Adrenal gland (tissue), 5 donors: ENCODE data around the gene SCN2B.

Source experiments
- POLR2A ChIP-seq, 2 donors: fragments of 450-650 bp; IDR thresholded peaks; one replicate each; pipeline ENCODE4 v1.6.1; 2017; ENCODE audit warnings: antibody characterized with exemption in 2 of 2, mild to moderate bottlenecking in 2 of 2, moderate library complexity in 1 of 2
- TF ChIP-seq, protein P1 (sequence below), 6 experiments: fragments of 450-650 bp in 4 of 6; fragments of 200-600 bp in 2 of 6; sonication (generic) in 1 of 6; IDR thresholded peaks; 1 replicate in 5 of 6; 2 replicates in 1 of 6; pipeline versions ENCODE4 v1.5.1 to v1.8.0; 2016 to 2021; ENCODE audit warnings: antibody characterized with exemption in 6 of 6, mild to moderate bottlenecking in 2 of 6, moderate library complexity in 1 of 6
- donor health status: DM: no; HTN: no; CAD: no.

DNA sequence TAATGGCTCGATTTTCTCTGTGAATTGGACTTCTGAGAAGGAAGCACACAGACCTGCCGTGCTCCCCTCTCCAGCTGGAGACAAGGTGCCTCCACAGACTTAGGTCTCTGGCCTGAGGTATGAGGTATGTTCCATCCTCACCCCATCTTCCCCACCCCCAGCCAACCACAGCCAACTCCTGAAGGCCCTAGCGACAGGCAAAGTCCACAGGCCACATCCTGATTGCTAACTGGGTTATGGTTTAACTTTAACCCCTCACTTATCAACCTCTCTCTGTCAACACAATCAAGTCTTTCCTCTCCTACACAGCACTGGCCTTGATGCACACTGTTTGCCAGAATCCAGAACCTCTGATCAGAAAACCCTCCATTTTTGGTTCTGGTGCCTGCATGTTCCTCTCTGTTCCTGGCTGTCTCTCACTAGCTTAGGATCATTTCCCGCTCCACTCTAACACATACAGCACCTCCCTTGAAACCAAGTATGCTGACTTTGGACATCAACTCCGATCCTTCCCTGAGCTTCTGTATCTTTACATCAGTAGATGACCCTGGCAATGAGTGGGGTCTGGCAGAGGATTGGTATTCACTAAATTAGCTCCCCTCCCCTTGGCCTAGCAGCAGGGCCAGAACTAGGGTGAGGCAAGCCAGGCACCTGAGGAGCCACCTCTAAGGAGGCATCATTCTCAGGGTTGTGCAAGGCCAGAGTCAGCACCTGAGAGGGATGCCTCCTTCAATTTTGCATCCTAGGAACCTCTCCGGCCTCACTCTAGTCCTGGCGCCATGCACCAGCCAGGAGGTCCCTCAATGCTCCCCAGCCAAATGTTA is 26.4 kb upstream of the SCN2B start:
- TF ChIP-seq, protein P1, sequence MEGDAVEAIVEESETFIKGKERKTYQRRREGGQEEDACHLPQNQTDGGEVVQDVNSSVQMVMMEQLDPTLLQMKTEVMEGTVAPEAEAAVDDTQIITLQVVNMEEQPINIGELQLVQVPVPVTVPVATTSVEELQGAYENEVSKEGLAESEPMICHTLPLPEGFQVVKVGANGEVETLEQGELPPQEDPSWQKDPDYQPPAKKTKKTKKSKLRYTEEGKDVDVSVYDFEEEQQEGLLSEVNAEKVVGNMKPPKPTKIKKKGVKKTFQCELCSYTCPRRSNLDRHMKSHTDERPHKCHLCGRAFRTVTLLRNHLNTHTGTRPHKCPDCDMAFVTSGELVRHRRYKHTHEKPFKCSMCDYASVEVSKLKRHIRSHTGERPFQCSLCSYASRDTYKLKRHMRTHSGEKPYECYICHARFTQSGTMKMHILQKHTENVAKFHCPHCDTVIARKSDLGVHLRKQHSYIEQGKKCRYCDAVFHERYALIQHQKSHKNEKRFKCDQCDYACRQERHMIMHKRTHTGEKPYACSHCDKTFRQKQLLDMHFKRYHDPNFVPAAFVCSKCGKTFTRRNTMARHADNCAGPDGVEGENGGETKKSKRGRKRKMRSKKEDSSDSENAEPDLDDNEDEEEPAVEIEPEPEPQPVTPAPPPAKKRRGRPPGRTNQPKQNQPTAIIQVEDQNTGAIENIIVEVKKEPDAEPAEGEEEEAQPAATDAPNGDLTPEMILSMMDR (IDR thresholded peaks at IDR 0.05) = no peak
- TF ChIP-seq POLR2A (IDR thresholded peaks at IDR 0.05) = no peak
